Natural killer cell (primary cell): ENCODE measurements around the gene FBXL17. TPM values are rescaled to one million over a fixed set of nuclear protein-coding genes. Genes with fewer than 3 reads are reported as not detected.

Source experiments
- ATAC-seq, 3 donors: fragments of 150-1000 bp in 2 of 3; fragments of 200-7000 bp in 1 of 3; cut with Tn5 transposase; 1 replicate in 1 of 3; 2 replicates in 2 of 3; pipeline ENCODE4 v1.10.0; 2021; ENCODE audit warnings: mild to moderate bottlenecking in 2 of 3, moderate library complexity in 2 of 3
- DNase-seq, 2 donors: peaks; one replicate each; pipeline versions ENCODE4 v3.0.0 to v3.0.0-alpha.2; 2013 to 2021; ENCODE audit warnings: mixed read lengths in 1 of 2
- H3K27ac ChIP-seq: one replicate; pipeline ENCODE4 v1.5.1; 2013; ENCODE audit warnings: mild to moderate bottlenecking, low read length
- H3K27me3 ChIP-seq: one replicate; pipeline ENCODE4 v1.6.1; 2013; ENCODE audit warnings: low read length; ENCODE audit not compliant: control insufficient read depth, insufficient read depth
- H3K36me3 ChIP-seq: one replicate; pipeline ENCODE4 v1.6.1; 2013; ENCODE audit warnings: low read length; ENCODE audit not compliant: control insufficient read depth, insufficient read depth
- H3K4me1 ChIP-seq: one replicate; pipeline ENCODE4 v1.6.1; 2013; ENCODE audit warnings: low read length; ENCODE audit not compliant: control insufficient read depth, insufficient read depth
- H3K4me3 ChIP-seq: one replicate; pipeline ENCODE4 v1.5.1; 2013; ENCODE audit warnings: low read length
- H3K9me3 ChIP-seq: one replicate; pipeline ENCODE4 v1.6.1; 2013; ENCODE audit warnings: low read length; ENCODE audit not compliant: control insufficient read depth, insufficient read depth
- H3K27ac Mint-ChIP-seq, 2 donors: one replicate each; pipeline ENCODE4 v1.8.0; 2022; ENCODE audit warnings: mild to moderate bottlenecking in 2 of 2, mixed read lengths in 2 of 2, moderate library complexity in 1 of 2
- H3K27me3 Mint-ChIP-seq, 2 donors: one replicate each; pipeline ENCODE4 v1.8.0; 2022; ENCODE audit warnings: low read depth in 2 of 2, mixed read lengths in 2 of 2
- H3K36me3 Mint-ChIP-seq: one replicate; pipeline ENCODE4 v1.8.0; 2022; ENCODE audit warnings: mixed read lengths
- H3K4me1 Mint-ChIP-seq, 2 donors: one replicate each; pipeline ENCODE4 v1.8.0; 2022; ENCODE audit warnings: mixed read lengths in 2 of 2
- H3K4me3 Mint-ChIP-seq: one replicate; pipeline ENCODE4 v1.8.0; 2022; ENCODE audit warnings: mild to moderate bottlenecking, moderate library complexity, mixed read lengths
- H3K9me3 Mint-ChIP-seq, 2 donors: one replicate each; pipeline ENCODE4 v1.8.0; 2022; ENCODE audit warnings: mixed read lengths in 2 of 2
- WGBS: methylation state at CpG from one replicate; pipeline ENCODE4 v1.1.7; 2013; ENCODE audit warnings: missing lambda C conversion rate; ENCODE audit not compliant: insufficient coverage; 5-methylcytosine and 5-hydroxymethylcytosine counted together
- intact Hi-C: fragments of 100-400 bp; cut with micrococcal nuclease; formaldehyde crosslinking; loops from one replicate; pipeline ENCODE4 v1.14.2; 2022
- total RNA-seq, 4 donors: library from RNA; stranded (reverse); fragments of 120-200 nt in 1 of 4; gene quantifications; one replicate each; pipeline versions ENCODE4 v1.2.3 to v1.2.4, GENCODE V29; 2013 to 2022
- TF ChIP-seq, protein P1 (sequence below): fragments of 200-600 bp; IDR thresholded peaks from one replicate; pipeline ENCODE4 v1.8.0; 2022; ENCODE audit warnings: antibody characterized with exemption

FBXL17 gene
- total RNA-seq, 3 donors from 2014 or later (not counting 1 experiment from before 2014, with no cell fraction given): 34.2 to 46.8 (median 34.9) TPM

DNA sequence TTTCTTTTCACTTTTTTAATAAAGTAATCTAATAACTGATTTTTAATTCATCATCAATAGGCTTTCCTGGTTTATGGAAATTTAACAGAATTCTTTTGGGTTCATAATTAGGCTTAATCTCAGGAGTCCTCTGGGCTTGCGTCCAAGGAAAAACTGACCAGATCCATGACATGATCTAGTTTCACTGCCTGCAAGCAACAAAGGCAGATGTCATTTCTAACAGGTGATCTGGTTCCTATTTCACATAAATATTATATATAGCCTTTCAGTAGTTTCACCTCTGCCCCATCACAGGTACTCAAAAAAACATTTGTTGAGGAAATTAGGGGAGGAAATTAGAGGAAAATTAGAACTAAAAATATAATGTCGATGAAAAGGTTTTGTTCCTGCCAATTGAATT lies 126.4 kb downstream of the FBXL17 start:
- DNase-seq (no peak), ATAC-seq (no peak)
- Mint-ChIP-seq H3K4me3 (no peak overlapping the region), H3K4me1 (peaks cover 3 to 11% of the 10 kb centered on the region in 2 donors), H3K9me3 (no peaks in the 10 kb centered on the region), H3K36me3 (no peaks in the 10 kb centered on the region), H3K27me3 (no peaks in the 10 kb centered on the region), H3K27ac (no peak overlapping the region)
- Histone ChIP-seq H3K27me3 (no peaks in the 10 kb centered on the region), H3K36me3 (no peaks in the 10 kb centered on the region), H3K4me1 (no peaks in the 10 kb centered on the region), H3K9me3 (no peaks in the 10 kb centered on the region), H3K4me3 (no peak overlapping the region), H3K27ac (no peak overlapping the region)
- WGBS: 97% methylated on average over 2 of the region's 2 CpGs
- TF ChIP-seq, protein P1, sequence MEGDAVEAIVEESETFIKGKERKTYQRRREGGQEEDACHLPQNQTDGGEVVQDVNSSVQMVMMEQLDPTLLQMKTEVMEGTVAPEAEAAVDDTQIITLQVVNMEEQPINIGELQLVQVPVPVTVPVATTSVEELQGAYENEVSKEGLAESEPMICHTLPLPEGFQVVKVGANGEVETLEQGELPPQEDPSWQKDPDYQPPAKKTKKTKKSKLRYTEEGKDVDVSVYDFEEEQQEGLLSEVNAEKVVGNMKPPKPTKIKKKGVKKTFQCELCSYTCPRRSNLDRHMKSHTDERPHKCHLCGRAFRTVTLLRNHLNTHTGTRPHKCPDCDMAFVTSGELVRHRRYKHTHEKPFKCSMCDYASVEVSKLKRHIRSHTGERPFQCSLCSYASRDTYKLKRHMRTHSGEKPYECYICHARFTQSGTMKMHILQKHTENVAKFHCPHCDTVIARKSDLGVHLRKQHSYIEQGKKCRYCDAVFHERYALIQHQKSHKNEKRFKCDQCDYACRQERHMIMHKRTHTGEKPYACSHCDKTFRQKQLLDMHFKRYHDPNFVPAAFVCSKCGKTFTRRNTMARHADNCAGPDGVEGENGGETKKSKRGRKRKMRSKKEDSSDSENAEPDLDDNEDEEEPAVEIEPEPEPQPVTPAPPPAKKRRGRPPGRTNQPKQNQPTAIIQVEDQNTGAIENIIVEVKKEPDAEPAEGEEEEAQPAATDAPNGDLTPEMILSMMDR: no peak
- intact Hi-C loops: no loop called here

DNA sequence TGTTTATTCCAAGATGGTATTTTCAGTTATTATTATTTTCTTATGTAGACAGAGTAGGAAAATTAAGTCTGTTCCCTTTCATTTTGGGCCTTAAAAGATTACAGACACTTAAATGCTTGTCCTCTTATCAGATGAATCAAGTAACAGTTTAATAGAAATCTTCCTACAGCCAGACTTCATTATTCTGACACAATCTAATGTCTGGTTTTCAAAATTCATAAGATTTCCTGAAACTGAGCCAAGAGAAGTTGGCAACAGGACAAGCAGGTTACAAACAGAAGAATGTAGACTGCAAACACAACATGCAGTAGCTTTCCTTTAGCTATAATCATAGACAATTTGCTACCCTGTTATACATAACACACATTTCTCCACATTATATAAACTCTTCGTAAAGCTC lies 130.5 kb downstream of the FBXL17 start:
- no peaks in the 10 kb centered on the region for H3K27me3 ChIP-seq
- Mint-ChIP-seq H3K27ac (no peak overlapping the region), H3K4me3 (no peak overlapping the region)

DNA sequence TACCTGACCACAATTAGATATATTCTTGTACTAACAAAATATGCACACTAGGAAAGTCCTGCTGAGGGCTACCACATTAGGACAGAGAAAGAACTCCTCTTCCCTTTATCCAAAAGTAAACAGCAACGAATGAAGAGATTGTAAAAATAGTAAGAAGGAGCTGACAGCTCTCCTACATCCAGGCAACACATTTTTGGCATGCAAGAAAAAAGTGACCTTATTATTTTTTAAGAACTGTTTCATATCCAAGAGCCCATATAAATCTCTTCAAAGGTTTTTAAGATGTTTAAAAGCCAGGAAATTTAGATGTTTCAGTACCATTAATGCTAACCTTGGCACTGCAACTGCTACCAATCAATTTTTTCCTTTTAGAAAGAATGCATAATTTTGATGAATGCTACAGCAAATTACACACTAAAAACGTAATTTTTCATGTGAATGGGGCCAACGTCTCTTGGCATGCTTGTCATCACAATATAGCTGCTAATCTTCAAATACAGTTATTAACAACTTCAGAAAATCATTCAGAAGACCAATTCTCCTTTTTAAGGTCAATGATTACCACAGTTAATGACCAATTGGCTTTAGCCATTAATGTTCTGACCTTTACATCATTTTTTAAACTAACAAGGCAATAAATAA lies 132.0 kb downstream of the FBXL17 start:
- H3K27ac Mint-ChIP-seq: no peak overlapping the region
- no peak overlapping the region for H3K27ac ChIP-seq
- H3K4me3 Mint-ChIP-seq: no peak overlapping the region
- H3K4me3 ChIP-seq: no peak overlapping the region
- peaks cover 0 to 5% of the 10 kb centered on the region in 2 donors for H3K4me1 Mint-ChIP-seq
- H3K36me3 ChIP-seq: no peaks in the 10 kb centered on the region
- no peaks in the 10 kb centered on the region for H3K27me3 Mint-ChIP-seq
- H3K9me3 Mint-ChIP-seq: no peaks in the 10 kb centered on the region
- ATAC-seq (no peak), DNase-seq (no peak)
- no peaks in the 10 kb centered on the region for H3K36me3 Mint-ChIP-seq
- WGBS: 96% methylated on average over 2 of the region's 3 CpGs
- H3K9me3 ChIP-seq: no peaks in the 10 kb centered on the region
- TF ChIP-seq, protein P1: no peak
- no peaks in the 10 kb centered on the region for H3K27me3 ChIP-seq
- intact Hi-C loops: no loop called here
- no peaks in the 10 kb centered on the region for H3K4me1 ChIP-seq

More for the DNA sequence above, 130.5 kb downstream of the FBXL17 start:
- Mint-ChIP-seq H3K36me3 (no peaks in the 10 kb centered on the region), H3K9me3 (no peaks in the 10 kb centered on the region), H3K27me3 (no peaks in the 10 kb centered on the region), H3K4me1 (peaks cover 0 to 5% of the 10 kb centered on the region in 2 donors)
- no peak overlapping the region for H3K4me3 ChIP-seq
- ATAC-seq (no peak), DNase-seq (no peak)
- H3K9me3 ChIP-seq: no peaks in the 10 kb centered on the region
- WGBS: no CpG with 5 or more reads among the region's 1 CpG
- no peak overlapping the region for H3K27ac ChIP-seq
- TF ChIP-seq, protein P1: no peak
- H3K36me3 ChIP-seq: no peaks in the 10 kb centered on the region
- intact Hi-C loops: no loop called here
- no peaks in the 10 kb centered on the region for H3K4me1 ChIP-seq
